H9 (cell line): ENCODE data around the gene INPP4A. TPM values are rescaled to one million over a fixed set of nuclear protein-coding genes. Genes with fewer than 3 reads are reported as not detected.

Source experiments
- DNase-seq: peaks from one replicate; pipeline ENCODE4 v3.0.0-alpha.2; 2017
- H2AFZ ChIP-seq: one replicate; pipeline ENCODE4 v1.6.1; 2013; ENCODE audit warnings: mild to moderate bottlenecking, low read length, control low read depth, moderate library complexity
- H2AK5ac ChIP-seq: 2 replicates; pipeline ENCODE4 v1.6.1; 2013; ENCODE audit warnings: low read length, control low read depth, mixed read lengths; ENCODE audit not compliant: insufficient read length
- H2BK120ac ChIP-seq: one replicate; pipeline ENCODE4 v1.6.1; 2013; ENCODE audit warnings: low read depth, mild to moderate bottlenecking, low read length, control low read depth, inconsistent platforms; ENCODE audit not compliant: poor library complexity, severe bottlenecking
- H2BK12ac ChIP-seq: 2 replicates; pipeline ENCODE4 v1.6.1; 2013; ENCODE audit warnings: low read length, control low read depth, mixed read lengths, low read depth; ENCODE audit not compliant: insufficient read length
- H2BK15ac ChIP-seq: 2 replicates; pipeline ENCODE4 v1.6.1; 2013; ENCODE audit warnings: low read depth, low read length, control low read depth
- H2BK20ac ChIP-seq: one replicate; pipeline ENCODE4 v1.6.1; 2013; ENCODE audit warnings: low read depth, mild to moderate bottlenecking, low read length, control low read depth, inconsistent platforms; ENCODE audit not compliant: poor library complexity, severe bottlenecking
- H2BK5ac ChIP-seq: 2 replicates; pipeline ENCODE4 v1.6.1; 2013; ENCODE audit warnings: low read length, control low read depth, mixed read lengths; ENCODE audit not compliant: insufficient read length
- H3K14ac ChIP-seq: 2 replicates; pipeline ENCODE4 v1.6.1; 2013; ENCODE audit warnings: low read length, control low read depth; ENCODE audit not compliant: insufficient read depth
- H3K18ac ChIP-seq: 2 replicates; pipeline ENCODE4 v1.6.1; 2013; ENCODE audit warnings: low read depth, mild to moderate bottlenecking, mixed read lengths, low read length, control low read depth; ENCODE audit not compliant: insufficient read length
- H3K23ac ChIP-seq: 2 replicates; pipeline ENCODE4 v1.6.1; 2013; ENCODE audit warnings: low read length, control low read depth, mixed read lengths, low read depth; ENCODE audit not compliant: insufficient read length
- H3K23me2 ChIP-seq: 2 replicates; pipeline ENCODE4 v1.6.1; 2013; ENCODE audit warnings: low read depth, mild to moderate bottlenecking, mixed read lengths, low read length, control low read depth; ENCODE audit not compliant: insufficient read length, poor library complexity, severe bottlenecking
- H3K27ac ChIP-seq: 2 replicates; pipeline ENCODE4 v1.5.1; 2013; ENCODE audit warnings: low read length, control low read depth, mixed read lengths, low read depth; ENCODE audit not compliant: insufficient read length
- H3K27me3 ChIP-seq: 2 replicates; pipeline ENCODE4 v1.6.1; 2013; ENCODE audit warnings: low read length, control low read depth, inconsistent platforms; ENCODE audit not compliant: insufficient read depth
- H3K4ac ChIP-seq: 2 replicates; pipeline ENCODE4 v1.6.1; 2013; ENCODE audit warnings: low read depth, mild to moderate bottlenecking, control low read depth, inconsistent platforms, low read length, moderate library complexity
- H3K4me1 ChIP-seq: 2 replicates; pipeline ENCODE4 v1.6.1; 2013; ENCODE audit warnings: low read length, control low read depth, inconsistent platforms; ENCODE audit not compliant: insufficient read depth
- H3K4me2 ChIP-seq: 2 replicates; pipeline ENCODE4 v1.6.1; 2013; ENCODE audit warnings: low read length, control low read depth, mixed read lengths; ENCODE audit not compliant: insufficient read length, insufficient read depth
- H3K56ac ChIP-seq: 2 replicates; pipeline ENCODE4 v1.6.1; 2013; ENCODE audit warnings: low read depth, mild to moderate bottlenecking, mixed read lengths, low read length, control low read depth; ENCODE audit not compliant: insufficient read length
- H3K79me1 ChIP-seq: 2 replicates; pipeline ENCODE4 v1.6.1; 2013; ENCODE audit warnings: low read depth, mild to moderate bottlenecking, moderate library complexity, low read length, control low read depth, inconsistent platforms; ENCODE audit not compliant: insufficient read depth, poor library complexity, severe bottlenecking
- H3K79me2 ChIP-seq: 2 replicates; pipeline ENCODE4 v1.6.1; 2013; ENCODE audit warnings: low read length, control low read depth, inconsistent platforms; ENCODE audit not compliant: insufficient read depth
- H3K9ac ChIP-seq: 2 replicates; pipeline ENCODE4 v1.6.1; 2013; ENCODE audit warnings: low read length, control low read depth, mixed read lengths; ENCODE audit not compliant: insufficient read length; ENCODE audit errors: extremely low read depth
- H3K9me3 ChIP-seq: one replicate; pipeline ENCODE4 v1.6.1; 2013; ENCODE audit warnings: low read depth, low read length, inconsistent platforms; ENCODE audit not compliant: control insufficient read depth
- H3T11ph ChIP-seq: one replicate; pipeline ENCODE4 v1.6.1; 2013; ENCODE audit warnings: mild to moderate bottlenecking, low read length, control low read depth, inconsistent platforms
- H4K20me1 ChIP-seq: one replicate; pipeline ENCODE4 v1.6.1; 2013; ENCODE audit not compliant: control insufficient read depth, insufficient read length, insufficient read depth
- H4K5ac ChIP-seq: 2 replicates; pipeline ENCODE4 v1.6.1; 2013; ENCODE audit warnings: low read depth, mild to moderate bottlenecking, mixed read lengths, low read length, control low read depth; ENCODE audit not compliant: insufficient read length
- H4K8ac ChIP-seq: replicated peaks from 2 replicates; pipeline ENCODE4 v1.6.1; 2013; ENCODE audit warnings: low read length, control low read depth, mixed read lengths, low read depth; ENCODE audit not compliant: insufficient read length
- H4K91ac ChIP-seq: 2 replicates; pipeline ENCODE4 v1.6.1; 2013; ENCODE audit warnings: low read depth, mild to moderate bottlenecking, moderate library complexity, mixed read lengths, low read length, control low read depth; ENCODE audit not compliant: insufficient read length
- H3K27ac Mint-ChIP-seq, 3 experiments: 2 replicates in 2 of 3; 3 replicates in 1 of 3; pipeline ENCODE4 v1.8.0; 2020 to 2021; ENCODE audit warnings: mixed read lengths in 3 of 3, mild to moderate bottlenecking in 1 of 3, moderate library complexity in 1 of 3
- H3K27me3 Mint-ChIP-seq: 2 replicates; pipeline ENCODE4 v1.8.0; 2021; ENCODE audit warnings: low read depth, mild to moderate bottlenecking, moderate library complexity, mixed read lengths
- H3K36me3 Mint-ChIP-seq, 3 experiments: 2 replicates in 2 of 3; 3 replicates in 1 of 3; pipeline ENCODE4 v1.8.0; 2020 to 2021; ENCODE audit warnings: low read depth in 3 of 3, mixed read lengths in 3 of 3; ENCODE audit not compliant: insufficient read depth in 1 of 3
- H3K4me1 Mint-ChIP-seq, 2 experiments: 2 replicates each; pipeline ENCODE4 v1.8.0; 2020; ENCODE audit warnings: mixed read lengths in 2 of 2
- H3K4me3 Mint-ChIP-seq, 2 experiments: 2 replicates in 1 of 2; 3 replicates in 1 of 2; pipeline ENCODE4 v1.8.0; 2020 to 2021; ENCODE audit warnings: mild to moderate bottlenecking in 2 of 2, mixed read lengths in 2 of 2, moderate library complexity in 1 of 2
- H3K9me3 Mint-ChIP-seq, 2 experiments: 2 replicates in 1 of 2; 3 replicates in 1 of 2; pipeline ENCODE4 v1.8.0; 2020; ENCODE audit warnings: mild to moderate bottlenecking in 2 of 2, mixed read lengths in 2 of 2, moderate library complexity in 1 of 2
- CTCF ChIP-seq: fragments of 200-600 bp; sonication (generic); conservative IDR thresholded peaks from 3 replicates; pipeline ENCODE4 v1.8.0; 2021; ENCODE audit warnings: antibody characterized with exemption, mild to moderate bottlenecking
- WGBS: extraction: QIAGEN DNeasy Blood & Tissue Kit; methylation state at CpG from one replicate; pipeline ENCODE4 v1.1.7; 2013; ENCODE audit warnings: missing lambda C conversion rate, low lambda C conversion rate, mixed read lengths; ENCODE audit not compliant: insufficient read length; ENCODE audit errors: extremely low coverage; 5-methylcytosine and 5-hydroxymethylcytosine counted together
- total RNA-seq: library from RNA; stranded (reverse); gene quantifications from 2 replicates; pipeline ENCODE4 v1.2.1, GENCODE V29; 2021

Gene INPP4A
- total RNA-seq, 1 experiment from 2014 or later: 55.2 TPM

DNA sequence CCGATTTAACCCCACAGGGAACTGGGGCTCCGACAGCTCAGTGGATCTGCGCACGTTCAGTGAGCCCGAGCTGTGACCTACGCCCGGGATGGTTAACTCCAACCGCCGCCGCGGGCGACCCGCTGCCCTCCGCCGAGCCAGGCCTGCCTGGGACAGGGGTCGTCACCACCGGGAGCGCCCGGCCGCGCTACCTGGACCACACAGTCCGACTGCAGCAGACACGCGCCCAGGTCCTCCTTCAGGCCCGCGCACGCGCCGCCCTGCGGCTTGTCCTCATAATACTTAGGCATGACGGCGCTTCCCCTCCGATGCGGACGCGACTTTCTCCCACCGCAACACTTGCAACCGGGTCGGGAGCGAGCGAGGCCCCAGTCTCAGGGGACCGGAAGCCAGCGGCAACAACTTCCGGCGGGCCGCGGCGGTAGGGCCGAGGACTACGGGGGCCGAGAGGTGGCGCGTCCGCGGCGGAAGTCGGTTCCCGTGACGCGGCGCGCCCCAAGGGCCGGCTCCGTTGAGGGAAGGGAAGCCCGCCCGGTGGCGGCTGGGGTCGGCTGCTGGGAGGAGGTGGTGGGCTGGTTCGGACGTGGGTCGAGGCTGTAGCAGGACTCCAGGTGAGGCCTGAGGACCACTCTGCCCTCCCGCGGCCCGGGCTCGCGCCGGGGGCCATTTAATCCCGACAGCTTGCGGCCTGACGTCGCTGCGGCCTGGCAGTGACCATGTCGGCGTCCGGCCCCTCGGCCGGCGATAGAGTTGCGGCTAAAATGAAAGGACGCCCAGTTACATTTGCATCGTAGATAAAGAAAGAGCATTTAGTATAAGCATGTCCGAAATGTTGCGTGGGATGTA is 163.7 kb downstream of the INPP4A start, which contains the start of the genes COA5 and UNC50:
TSS of gene COA5 (minus strand) at position 397 of the 846 bp plus-strand sequence. CDS start at position 290, 107 bp downstream.
TSS of gene UNC50 (plus strand) at position 474 of the 846 bp plus-strand sequence. CDS start 1,171 bp downstream, outside the sequence.
- H3K4me3 Mint-ChIP-seq: peak within 1 kb of the TSS; percentile 85 to 86
- no CpG with 5 or more reads among the region's 93 CpGs for WGBS

More for the DNA sequence above, 163.7 kb downstream of the INPP4A start, which contains the start of the genes COA5 and UNC50:
- Histone ChIP-seq H3T11ph (no peak within 1 kb of the TSS), H3K79me1 (peaks cover 7% of the 10 kb centered on the region), H3K56ac (no peak within 1 kb of the TSS), H3K23ac (no peak within 1 kb of the TSS), H3K9me3 (no peaks in the 10 kb centered on the region), H4K5ac (no peak within 1 kb of the TSS), H2BK20ac (no peak within 1 kb of the TSS), H4K91ac (no peak within 1 kb of the TSS), H2BK15ac (no peak within 1 kb of the TSS), H3K27me3 (no peaks in the 10 kb centered on the region), H4K20me1 (peaks cover 4% of the 10 kb centered on the region), H3K4ac (no peak within 1 kb of the TSS), H3K4me1 (no peaks in the 10 kb centered on the region; the same call in 1 of the 2 replicates), H3K4me2 (peak within 1 kb of the TSS; percentile 97), H2BK5ac (no peak within 1 kb of the TSS), H3K9ac (peak within 1 kb of the TSS; percentile 86), H2AFZ (no peak within 1 kb of the TSS), H2BK12ac (no peak within 1 kb of the TSS), H3K18ac (peak within 1 kb of the TSS; percentile 84), H2BK120ac (no peak within 1 kb of the TSS), H3K27ac (no peak within 1 kb of the TSS), H3K14ac (peak within 1 kb of the TSS; percentile 84), H4K8ac (no peak within 1 kb of the TSS), H3K23me2 (peaks cover 14% of the 10 kb centered on the region), H3K79me2 (peaks cover 15% of the 10 kb centered on the region; the same call in 1 of the 2 replicates), H2AK5ac (no peak within 1 kb of the TSS)
- Mint-ChIP-seq H3K36me3 (peaks cover 4 to 38% (median 36%) of the 10 kb centered on the region in 3 experiments; a peak in 6 of 7 replicates), H3K27me3 (no peaks in the 10 kb centered on the region), H3K4me1 (peaks cover 18 to 21% of the 10 kb centered on the region in 2 experiments), H3K9me3 (no peaks in the 10 kb centered on the region), H3K27ac (peak within 1 kb of the TSS; percentile 92 to 96 (median 96))
- peak; percentile 87 for DNase-seq
- peak; percentile 9; the same call in 1 of the 3 replicates for TF ChIP-seq CTCF
